HL-60 (cell line): ENCODE measurements around the gene CCDC93.

Experiments used
- DNase-seq, 2 experiments: peaks; one replicate each; pipeline ENCODE4 v3.0.0-alpha.2; 2010 to 2020; ENCODE audit warnings: low read depth in 1 of 2, low spot score in 1 of 2
- H3K27ac ChIP-seq: fragments of 250-450 bp; sonication (Bioruptor Pico); replicated peaks from 2 replicates; pipeline ENCODE4 v1.5.1; 2020; ENCODE audit warnings: mild to moderate bottlenecking, moderate library complexity
- H3K27me3 ChIP-seq: fragments of 250-450 bp; sonication (Bioruptor Pico); 2 replicates; pipeline ENCODE4 v1.5.1; 2021; ENCODE audit warnings: mild to moderate bottlenecking, moderate library complexity; ENCODE audit not compliant: insufficient read depth, poor library complexity, severe bottlenecking
- H3K4me3 ChIP-seq: replicated peaks from 2 replicates; pipeline ENCODE4 v1.5.1; 2011; ENCODE audit warnings: mild to moderate bottlenecking, control low read depth, low read length; ENCODE audit not compliant: insufficient read depth
- GABPA ChIP-seq: IDR thresholded peaks from 2 replicates; pipeline ENCODE4 v1.6.1; 2012; ENCODE audit warnings: low read depth
- POLR2AphosphoS5 ChIP-seq: IDR thresholded peaks from 2 replicates; pipeline ENCODE4 v1.6.1; 2012; ENCODE audit warnings: low read depth
- SPI1 ChIP-seq: IDR thresholded peaks from 2 replicates; pipeline ENCODE4 v1.6.1; 2012; ENCODE audit warnings: low read depth, mild to moderate bottlenecking, borderline replicate concordance
- TF ChIP-seq, protein P1 (sequence below): IDR thresholded peaks from 2 replicates; pipeline ENCODE4 v1.6.1; 2012; ENCODE audit warnings: low read depth; ENCODE audit not compliant: insufficient replicate concordance
- TF ChIP-seq, protein P2 (sequence below): IDR thresholded peaks from one replicate; pipeline ENCODE4 v1.5.1; 2011; ENCODE audit warnings: low read length, control low read depth, inconsistent platforms; ENCODE audit not compliant: insufficient read depth

Gene CCDC93

GRCh38 chr2:117940436-117940835, 73.4 kb downstream of the CCDC93 start:
- no peak overlapping the region for H3K4me3 ChIP-seq
- TF ChIP-seq, protein P1, sequence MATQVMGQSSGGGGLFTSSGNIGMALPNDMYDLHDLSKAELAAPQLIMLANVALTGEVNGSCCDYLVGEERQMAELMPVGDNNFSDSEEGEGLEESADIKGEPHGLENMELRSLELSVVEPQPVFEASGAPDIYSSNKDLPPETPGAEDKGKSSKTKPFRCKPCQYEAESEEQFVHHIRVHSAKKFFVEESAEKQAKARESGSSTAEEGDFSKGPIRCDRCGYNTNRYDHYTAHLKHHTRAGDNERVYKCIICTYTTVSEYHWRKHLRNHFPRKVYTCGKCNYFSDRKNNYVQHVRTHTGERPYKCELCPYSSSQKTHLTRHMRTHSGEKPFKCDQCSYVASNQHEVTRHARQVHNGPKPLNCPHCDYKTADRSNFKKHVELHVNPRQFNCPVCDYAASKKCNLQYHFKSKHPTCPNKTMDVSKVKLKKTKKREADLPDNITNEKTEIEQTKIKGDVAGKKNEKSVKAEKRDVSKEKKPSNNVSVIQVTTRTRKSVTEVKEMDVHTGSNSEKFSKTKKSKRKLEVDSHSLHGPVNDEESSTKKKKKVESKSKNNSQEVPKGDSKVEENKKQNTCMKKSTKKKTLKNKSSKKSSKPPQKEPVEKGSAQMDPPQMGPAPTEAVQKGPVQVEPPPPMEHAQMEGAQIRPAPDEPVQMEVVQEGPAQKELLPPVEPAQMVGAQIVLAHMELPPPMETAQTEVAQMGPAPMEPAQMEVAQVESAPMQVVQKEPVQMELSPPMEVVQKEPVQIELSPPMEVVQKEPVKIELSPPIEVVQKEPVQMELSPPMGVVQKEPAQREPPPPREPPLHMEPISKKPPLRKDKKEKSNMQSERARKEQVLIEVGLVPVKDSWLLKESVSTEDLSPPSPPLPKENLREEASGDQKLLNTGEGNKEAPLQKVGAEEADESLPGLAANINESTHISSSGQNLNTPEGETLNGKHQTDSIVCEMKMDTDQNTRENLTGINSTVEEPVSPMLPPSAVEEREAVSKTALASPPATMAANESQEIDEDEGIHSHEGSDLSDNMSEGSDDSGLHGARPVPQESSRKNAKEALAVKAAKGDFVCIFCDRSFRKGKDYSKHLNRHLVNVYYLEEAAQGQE, result no peak
- TF ChIP-seq, protein P2, sequence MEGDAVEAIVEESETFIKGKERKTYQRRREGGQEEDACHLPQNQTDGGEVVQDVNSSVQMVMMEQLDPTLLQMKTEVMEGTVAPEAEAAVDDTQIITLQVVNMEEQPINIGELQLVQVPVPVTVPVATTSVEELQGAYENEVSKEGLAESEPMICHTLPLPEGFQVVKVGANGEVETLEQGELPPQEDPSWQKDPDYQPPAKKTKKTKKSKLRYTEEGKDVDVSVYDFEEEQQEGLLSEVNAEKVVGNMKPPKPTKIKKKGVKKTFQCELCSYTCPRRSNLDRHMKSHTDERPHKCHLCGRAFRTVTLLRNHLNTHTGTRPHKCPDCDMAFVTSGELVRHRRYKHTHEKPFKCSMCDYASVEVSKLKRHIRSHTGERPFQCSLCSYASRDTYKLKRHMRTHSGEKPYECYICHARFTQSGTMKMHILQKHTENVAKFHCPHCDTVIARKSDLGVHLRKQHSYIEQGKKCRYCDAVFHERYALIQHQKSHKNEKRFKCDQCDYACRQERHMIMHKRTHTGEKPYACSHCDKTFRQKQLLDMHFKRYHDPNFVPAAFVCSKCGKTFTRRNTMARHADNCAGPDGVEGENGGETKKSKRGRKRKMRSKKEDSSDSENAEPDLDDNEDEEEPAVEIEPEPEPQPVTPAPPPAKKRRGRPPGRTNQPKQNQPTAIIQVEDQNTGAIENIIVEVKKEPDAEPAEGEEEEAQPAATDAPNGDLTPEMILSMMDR, result no peak
- no peak for TF ChIP-seq GABPA
- TF ChIP-seq POLR2AphosphoS5, result no peak
- TF ChIP-seq SPI1, result no peak
- no peak for DNase-seq
- H3K27me3 ChIP-seq, result no peaks in the 10 kb centered on the region
- H3K27ac ChIP-seq, result no peak overlapping the region

DNA sequence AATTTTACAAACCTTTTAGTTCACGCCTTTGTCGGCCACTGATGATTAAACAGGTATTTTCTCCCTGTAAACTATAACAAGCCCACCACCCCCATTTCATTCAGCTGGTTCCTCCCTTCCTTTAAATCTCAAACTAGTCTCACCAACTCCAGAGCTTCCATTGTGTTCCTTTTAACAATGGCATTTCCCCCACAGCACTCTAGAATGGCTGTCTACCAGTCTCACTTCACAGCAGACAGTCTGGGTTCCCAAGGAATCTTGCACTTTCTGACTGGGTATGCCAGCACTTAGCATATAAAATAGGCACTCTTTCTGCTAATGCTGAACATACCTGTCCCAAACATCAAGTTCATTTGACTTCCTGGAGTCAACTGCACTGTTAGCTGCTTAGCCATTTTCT, 75.3 kb downstream of the CCDC93 start:
- DNase-seq, result no peak
- Histone ChIP-seq H3K27ac (no peak overlapping the region), H3K27me3 (no peaks in the 10 kb centered on the region), H3K4me3 (no peak overlapping the region)
- no peak for TF ChIP-seq SPI1
- TF ChIP-seq, protein P1, result no peak
- no peak for TF ChIP-seq GABPA
- no peak for TF ChIP-seq POLR2AphosphoS5
- TF ChIP-seq, protein P2, result no peak

- Histone ChIP-seq H3K27ac (no peak overlapping the region), H3K27me3 (no peaks in the 10 kb centered on the region), H3K4me3 (no peak overlapping the region)
- TF ChIP-seq, protein P2, result no peak
- TF ChIP-seq GABPA, result no peak
- no peak for TF ChIP-seq SPI1
- TF ChIP-seq, protein P1, result no peak
- no peak for TF ChIP-seq POLR2AphosphoS5
- DNase-seq, result no peak
Measured at GRCh38 chr2:117936871-117937428, 76.9 kb downstream of the CCDC93 start.
